GM18507 (cell line): ENCODE results near the gene TFEB.

ENCODE experiments used
- DNase-seq: peaks from one replicate; pipeline ENCODE4 v3.0.0; 2011; ENCODE audit warnings: low read depth; ENCODE audit not compliant: insufficient read length; ENCODE audit errors: extremely low spot score
- FAIRE-seq: peaks from 2 replicates; lab custom pipeline; 2011; peaks lifted over from hg19 to GRCh38; lab: Jason Lieb, UNC

Gene TFEB

GRCh38 chr6:41635365-41635764, 100.0 kb downstream of the TFEB start:
- DNase-seq (no peak), FAIRE-seq (no peak)

- FAIRE-seq (no peak), DNase-seq (no peak)
These were observed 100.8 kb downstream of the TFEB start for GRCh38 chr6:41634657-41635056.
